KOPT-K1 (cell line): ENCODE measurements around the gene PELO.
"Not testable (repeated sequence)": the region's sequence is repeated elsewhere in the genome, so short reads cannot be mapped to it uniquely, and the experiment has no call there.

Experiments used
- H3K27ac ChIP-seq: fragments of 200-600 bp; sonication (generic); 2 replicates; pipeline ENCODE4 v1.5.1; 2016; ENCODE audit warnings: antibody characterized with exemption, mild to moderate bottlenecking, low read depth, low read length; ENCODE audit not compliant: poor library complexity, severe bottlenecking
- H3K36me3 ChIP-seq: fragments of 200-600 bp; sonication (generic); 2 replicates; pipeline ENCODE4 v1.5.1; 2017; ENCODE audit warnings: antibody characterized with exemption, mild to moderate bottlenecking, low read length, moderate library complexity; ENCODE audit not compliant: insufficient read depth
- H3K9me3 ChIP-seq: fragments of 200-600 bp; sonication (generic); 2 replicates; pipeline ENCODE4 v1.5.1; 2017; ENCODE audit warnings: antibody characterized with exemption, low read length, mild to moderate bottlenecking; ENCODE audit not compliant: insufficient read depth, poor library complexity, severe bottlenecking

Gene PELO

DNA sequence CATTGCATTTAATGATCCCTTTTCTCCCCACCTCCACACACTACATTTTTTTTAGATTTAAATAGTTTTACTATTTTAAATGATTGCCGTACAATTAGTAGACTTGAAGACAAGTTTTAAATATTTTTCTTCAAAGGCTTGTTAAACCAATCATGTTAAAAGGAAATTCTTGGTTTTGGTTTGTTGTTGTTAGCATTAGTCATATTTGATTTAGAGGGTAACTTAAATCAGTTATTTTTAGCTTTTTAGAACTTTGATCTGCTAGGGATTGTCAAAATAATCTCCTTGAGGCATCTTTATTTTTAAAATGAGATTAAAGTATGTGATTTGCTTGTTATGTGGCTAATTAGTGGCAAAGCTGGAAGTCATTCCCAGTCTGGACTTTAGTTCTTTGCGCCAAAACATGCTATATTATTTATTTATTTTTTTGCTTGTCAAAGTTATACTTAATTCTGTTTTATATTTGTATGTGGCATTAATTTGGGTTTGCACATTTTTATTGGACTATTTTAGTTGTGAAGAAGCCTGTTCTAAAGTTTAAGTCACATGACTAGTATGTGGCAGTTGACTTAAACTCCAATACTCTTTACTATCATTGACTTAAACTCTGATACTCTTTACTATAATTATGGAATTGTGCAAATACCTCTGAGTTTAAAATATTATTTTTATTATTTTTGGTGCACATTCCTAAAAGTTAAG lies 14.7 kb downstream of the PELO start:
- H3K27ac ChIP-seq, result peak overlapping the region; percentile 86
- H3K36me3 ChIP-seq, result peaks cover 60% of the 10 kb centered on the region
- no peaks in the 10 kb centered on the region for H3K9me3 ChIP-seq

DNA sequence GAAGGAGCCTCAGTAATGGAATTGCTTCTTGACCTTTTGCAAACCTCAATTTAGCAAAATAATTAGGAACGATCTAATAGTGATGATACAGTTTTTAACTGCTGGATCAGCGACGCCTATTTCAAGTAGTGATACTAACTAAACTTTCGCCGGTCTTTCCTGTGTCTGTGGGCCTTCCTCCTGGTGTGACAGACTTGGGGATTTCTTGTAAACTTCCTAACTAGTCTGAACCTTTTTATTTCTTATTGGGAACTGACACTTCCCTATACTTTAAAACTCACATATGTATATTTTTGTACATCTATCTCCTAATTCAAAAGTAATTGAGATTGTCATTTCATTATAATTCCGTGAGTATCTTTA lies 15.2 kb downstream of the PELO start:
- Histone ChIP-seq H3K9me3 (no peaks in the 10 kb centered on the region), H3K36me3 (peaks cover 60% of the 10 kb centered on the region), H3K27ac (peak overlapping the region; percentile 29)

DNA sequence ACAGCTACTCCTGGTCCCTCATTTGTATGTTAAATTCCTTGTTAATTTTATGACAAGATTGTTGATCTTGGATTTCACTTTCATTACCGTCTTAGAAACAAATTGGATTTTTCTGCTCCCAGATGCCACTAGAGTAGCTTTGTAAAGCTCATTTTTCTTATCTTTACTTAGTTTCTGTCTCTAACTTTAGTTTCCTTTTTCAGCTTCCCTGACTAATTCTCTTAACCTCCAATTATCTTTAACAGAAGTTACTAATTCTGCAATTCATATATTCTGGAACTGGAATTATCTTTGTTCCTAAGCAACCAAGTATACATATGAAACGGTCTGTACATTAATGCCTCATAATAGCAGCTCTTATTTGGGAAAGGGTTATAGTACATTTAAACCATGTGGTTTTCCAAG lies 16.7 kb downstream of the PELO start:
- no peak overlapping the region for H3K27ac ChIP-seq

DNA sequence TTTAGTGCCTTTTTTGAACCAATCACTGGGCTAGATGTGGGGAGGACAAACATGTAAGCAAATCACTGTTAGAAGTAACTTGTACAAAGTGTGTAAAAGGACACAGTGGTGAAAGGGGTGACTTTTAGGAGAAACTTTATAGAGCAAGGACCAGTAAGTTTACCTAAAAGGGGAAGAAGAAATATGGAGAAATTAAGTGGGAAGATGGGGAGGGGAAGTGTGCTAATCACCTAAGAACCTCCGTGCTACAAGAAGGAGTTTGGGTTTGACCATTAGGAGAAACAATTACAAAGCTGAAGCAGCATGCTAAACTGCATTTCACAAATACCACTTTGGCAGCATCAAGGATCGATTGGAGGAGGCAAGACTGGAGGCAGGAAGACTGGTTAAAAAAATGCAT lies 17.3 kb downstream of the PELO start:
- peaks cover 60% of the 10 kb centered on the region for H3K36me3 ChIP-seq
- H3K9me3 ChIP-seq, result no peaks in the 10 kb centered on the region
- no peak overlapping the region for H3K27ac ChIP-seq

More for the DNA sequence above, 16.7 kb downstream of the PELO start:
- Histone ChIP-seq H3K9me3 (no peaks in the 10 kb centered on the region), H3K36me3 (peaks cover 60% of the 10 kb centered on the region)

DNA sequence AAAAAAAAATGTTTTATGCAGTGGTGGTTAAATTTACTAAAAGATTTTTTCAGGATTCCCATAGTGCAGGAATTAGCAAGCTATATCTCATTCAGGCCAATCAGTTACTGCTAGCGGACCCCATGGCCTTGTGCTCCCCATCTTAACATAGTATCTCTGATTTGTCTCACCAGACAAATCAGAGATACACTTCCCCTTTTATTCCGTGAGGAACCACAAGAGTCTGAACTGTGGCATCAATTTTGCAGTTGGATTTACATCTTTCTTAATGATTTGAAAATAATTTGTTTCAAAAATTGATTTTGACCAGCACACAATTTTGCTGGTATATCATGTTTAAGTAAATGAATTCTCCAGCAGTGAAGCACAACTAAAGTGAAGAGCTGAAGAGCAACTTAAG lies 17.9 kb downstream of the PELO start:
- H3K36me3 ChIP-seq, result peaks cover 60% of the 10 kb centered on the region
- no peaks in the 10 kb centered on the region for H3K9me3 ChIP-seq
- no peak overlapping the region for H3K27ac ChIP-seq

DNA sequence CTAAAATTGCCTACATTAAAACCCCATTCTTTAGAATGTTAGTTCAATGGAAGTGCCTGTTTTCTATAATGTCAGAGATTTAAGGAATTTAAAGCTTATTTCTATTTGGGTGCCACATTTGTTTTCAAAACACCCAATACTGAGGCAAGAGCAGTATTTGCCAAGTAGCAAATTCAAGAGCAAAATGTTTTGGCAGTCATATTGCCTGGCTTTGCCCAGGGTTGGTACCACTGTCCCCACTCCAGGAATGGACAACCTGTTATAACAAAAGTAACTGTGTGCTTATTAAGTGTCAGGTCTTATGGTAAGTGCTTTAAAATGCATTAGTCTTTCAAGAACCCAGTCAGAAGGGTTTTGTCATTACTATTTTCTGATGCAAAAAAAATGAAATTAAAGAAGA lies 19.3 kb downstream of the PELO start:
- no peak overlapping the region for H3K27ac ChIP-seq
- H3K36me3 ChIP-seq, result peaks cover 46% of the 10 kb centered on the region
- H3K9me3 ChIP-seq, result no peaks in the 10 kb centered on the region

DNA sequence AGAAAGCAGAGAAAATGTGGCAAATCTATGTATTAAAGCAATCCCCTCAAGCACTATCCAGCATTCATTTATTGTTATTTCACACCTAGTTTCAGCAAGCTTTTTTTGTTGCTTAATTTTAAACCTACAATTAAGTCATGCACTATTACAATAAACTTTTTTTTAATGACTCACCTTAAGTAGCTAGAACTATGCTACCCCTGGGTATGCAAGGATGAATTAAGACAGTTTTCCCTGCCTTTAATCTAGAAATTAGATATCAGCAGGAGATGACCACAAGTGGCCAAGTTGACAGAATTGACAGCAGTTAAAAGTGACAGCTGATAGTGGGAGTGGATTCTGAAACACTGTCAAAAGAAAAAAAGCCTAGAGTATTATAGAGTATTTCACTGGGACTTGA lies 20.0 kb downstream of the PELO start:
- Histone ChIP-seq H3K36me3 (peaks cover 39% of the 10 kb centered on the region), H3K9me3 (no peaks in the 10 kb centered on the region), H3K27ac (no peak overlapping the region)

DNA sequence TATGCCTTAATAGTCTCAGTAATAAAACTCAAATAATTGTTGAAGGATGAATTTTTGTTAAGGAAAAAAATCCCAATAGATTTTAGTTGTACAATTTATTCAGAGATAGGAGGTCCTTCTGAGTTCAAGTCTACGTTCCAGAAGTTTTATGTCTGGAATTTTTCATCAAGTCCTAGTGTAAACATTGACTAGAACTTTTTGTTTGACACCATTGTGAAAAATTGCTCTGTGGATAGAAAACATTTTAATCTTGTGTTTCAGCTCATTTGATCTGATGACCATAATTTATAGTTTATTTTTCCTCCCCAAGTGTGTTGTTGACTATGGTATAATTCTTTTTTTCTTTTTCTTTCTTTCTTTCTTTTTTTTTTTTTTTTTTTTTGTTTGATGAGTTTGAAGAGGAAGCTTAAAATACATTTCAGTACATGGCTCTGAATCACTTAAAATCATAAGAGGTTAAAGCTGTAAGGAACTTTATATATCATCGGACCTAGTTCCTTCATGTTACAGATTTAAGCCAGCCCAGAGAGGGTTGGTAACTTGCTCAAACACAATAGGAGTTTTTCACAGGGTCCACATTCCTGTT lies 20.7 kb downstream of the PELO start:
- Histone ChIP-seq H3K36me3 (peaks cover 33% of the 10 kb centered on the region), H3K27ac (no peak overlapping the region), H3K9me3 (no peaks in the 10 kb centered on the region)

DNA sequence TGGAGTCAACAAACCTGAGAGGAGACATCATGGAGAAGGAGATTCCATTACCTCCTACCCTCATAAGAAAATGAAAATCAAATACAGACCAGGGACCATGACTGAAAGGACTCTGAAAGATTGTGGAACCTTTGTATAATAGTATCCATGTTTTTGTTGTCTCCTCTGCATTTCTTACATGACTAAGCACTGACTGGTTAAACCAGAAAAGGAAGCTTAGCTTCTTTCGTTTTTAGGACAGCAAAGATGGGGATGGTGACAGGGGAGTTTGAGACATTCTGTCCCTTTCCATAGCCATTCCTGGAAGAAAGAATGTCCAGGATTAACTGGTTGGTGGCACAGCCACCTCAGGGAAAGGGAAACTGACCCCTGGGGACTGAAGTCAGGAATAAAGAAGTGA lies 22.2 kb downstream of the PELO start:
- Histone ChIP-seq H3K27ac (no peak overlapping the region), H3K36me3 (peaks cover 19% of the 10 kb centered on the region), H3K9me3 (no peaks in the 10 kb centered on the region)

DNA sequence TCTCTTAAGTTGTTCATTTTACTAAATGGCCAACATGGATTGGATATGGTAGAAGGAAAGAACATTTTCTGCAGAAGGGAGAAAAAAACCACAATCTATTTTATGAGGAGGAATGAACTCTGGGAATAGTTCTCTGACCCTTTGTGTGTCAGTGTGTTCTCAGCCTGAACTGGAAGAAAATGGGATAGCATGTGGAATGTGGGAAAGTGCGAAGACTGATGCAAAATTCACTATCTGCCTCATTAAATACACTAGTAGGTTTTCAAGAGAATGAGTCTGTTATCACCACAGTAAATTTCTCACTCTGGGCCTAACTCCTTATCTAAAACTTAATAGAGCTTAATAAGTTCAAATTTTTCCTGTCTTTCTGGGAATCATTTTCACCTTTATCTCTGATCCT lies 22.7 kb downstream of the PELO start:
- no peak overlapping the region for H3K27ac ChIP-seq
- H3K36me3 ChIP-seq, result peaks cover 13% of the 10 kb centered on the region

DNA sequence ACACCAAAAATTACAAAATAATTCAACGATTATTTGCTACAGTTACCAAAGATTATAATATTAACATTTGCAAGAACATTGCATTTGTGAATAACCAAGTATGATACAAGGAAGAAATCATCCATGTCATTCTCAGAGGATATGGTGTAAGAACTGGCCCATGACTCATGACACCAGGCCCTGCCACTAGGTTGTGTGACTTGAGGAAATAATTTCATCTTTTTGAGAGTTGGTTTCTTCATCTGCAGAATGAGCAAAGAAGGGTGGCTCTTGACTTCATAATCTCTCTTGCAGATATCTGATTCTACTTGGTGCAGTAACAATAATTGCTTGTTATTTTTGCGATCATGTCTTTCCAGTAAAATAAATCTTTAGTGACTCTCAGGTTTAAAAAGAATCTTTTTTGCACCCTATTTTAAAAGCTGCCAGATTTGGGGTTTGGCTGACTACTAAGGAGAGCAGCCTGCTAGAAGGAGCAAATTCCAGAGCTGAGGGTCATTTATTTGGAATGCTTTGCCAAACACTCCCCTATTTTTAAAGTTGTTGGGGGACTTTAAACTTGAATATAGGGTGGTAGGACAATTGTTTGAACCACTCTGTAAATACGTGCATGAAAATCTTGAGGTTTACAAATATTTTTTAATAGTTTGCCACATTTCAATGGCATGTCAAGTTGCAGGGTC lies 23.5 kb downstream of the PELO start:
- Histone ChIP-seq H3K27ac (no peak overlapping the region), H3K9me3 (peaks cover 5% of the 10 kb centered on the region), H3K36me3 (peaks cover 5% of the 10 kb centered on the region)

More for the DNA sequence above, 22.7 kb downstream of the PELO start:
- H3K9me3 ChIP-seq, result no peaks in the 10 kb centered on the region

DNA sequence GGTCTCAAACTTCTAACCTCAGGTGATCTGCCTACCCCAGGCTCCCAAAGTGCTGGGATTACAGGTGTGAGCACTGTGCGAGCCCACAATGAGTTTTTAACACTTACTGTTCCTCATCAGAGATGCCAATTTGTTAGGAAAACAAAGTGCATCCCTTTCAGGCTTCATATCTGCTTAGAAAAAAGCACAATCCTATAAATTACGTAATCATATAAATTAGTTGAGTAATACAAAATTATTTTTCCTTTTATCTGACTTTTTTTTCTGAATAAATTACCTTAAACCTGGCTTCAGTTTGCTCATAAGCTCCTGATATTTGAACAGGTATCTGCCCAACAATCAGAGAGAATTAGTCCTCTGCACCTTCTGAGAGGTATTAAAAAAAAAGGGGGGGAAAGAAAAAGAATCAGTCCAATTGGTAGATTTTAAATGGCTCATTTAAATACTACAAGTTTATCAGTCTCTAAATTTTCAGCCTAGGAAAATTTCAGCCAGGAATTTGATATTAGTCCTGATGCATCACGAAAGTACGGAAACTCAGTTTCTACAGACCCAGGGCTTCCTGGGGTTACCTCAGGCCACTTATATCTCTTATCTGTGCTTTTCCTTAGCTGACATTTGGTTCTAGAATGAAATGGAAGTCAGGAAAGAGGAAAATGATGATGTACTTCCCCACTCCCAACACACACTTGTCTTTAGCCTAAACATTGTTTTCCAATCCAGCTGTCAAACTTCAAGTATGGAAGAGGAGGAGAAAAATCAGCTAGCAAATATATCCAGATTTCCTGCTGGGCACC lies 26.8 kb downstream of the PELO start:
- peaks cover 17% of the 10 kb centered on the region for H3K9me3 ChIP-seq
- H3K36me3 ChIP-seq, result no peaks in the 10 kb centered on the region
- H3K27ac ChIP-seq, result no peak overlapping the region

DNA sequence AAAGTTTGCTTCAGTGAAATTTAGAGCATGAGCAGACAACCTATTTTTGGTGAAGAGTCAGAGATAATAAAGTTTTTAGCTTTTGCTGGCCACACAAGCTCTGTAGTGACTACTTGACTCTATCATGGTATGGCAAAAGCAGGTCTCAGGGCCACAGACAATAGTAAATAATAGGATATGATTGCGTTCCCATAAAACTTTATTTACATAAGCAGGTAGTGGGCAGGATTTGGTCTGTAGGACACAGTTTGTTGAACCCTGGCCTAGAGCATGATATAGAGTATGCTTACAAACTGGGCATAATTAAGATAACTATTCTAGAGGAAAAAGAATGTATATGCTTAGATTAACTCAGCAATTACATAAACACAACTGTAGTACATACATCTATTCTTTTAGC lies 30.1 kb downstream of the PELO start:
- Histone ChIP-seq H3K36me3 (no peaks in the 10 kb centered on the region), H3K27ac (no peak overlapping the region), H3K9me3 (peaks cover 17% of the 10 kb centered on the region)

DNA sequence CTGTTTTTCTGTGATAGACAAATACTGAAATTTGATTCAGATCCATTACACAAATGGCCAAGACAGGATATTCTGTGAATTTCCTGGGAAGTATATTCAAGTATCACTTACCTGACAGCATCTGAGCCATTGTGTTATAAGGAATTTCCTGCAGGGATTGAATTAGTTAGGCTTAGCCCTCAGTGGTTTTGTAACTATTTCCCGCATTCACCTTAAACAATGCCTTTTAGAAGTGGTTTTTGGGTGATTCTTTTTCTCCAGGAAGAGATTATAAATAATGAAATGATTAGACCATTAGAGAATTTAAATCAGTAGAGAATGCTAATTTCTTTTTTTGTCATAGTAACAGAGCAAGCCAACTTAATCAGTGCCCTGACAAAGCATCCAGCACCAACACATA lies 30.6 kb downstream of the PELO start:
- H3K9me3 ChIP-seq, result peaks cover 17% of the 10 kb centered on the region
- no peak overlapping the region for H3K27ac ChIP-seq
- H3K36me3 ChIP-seq, result no peaks in the 10 kb centered on the region

DNA sequence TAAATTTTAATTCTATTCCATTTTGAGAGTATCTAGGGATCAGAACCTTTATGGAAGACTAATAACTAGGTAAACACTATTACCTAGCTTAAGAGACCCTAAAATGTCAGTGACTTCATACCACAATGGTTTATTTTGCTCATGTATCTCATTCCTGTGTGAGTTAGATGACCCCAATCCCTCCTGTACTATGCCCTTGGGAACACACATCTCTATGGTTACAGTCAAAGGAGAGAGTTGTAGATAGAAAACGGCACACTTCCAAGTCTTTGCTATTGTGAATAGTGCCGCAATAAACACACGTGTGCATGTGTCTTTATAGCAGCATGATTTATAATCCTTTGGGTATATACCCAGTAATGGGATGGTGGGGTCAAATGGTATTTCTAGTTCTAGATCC lies 31.1 kb downstream of the PELO start:
- H3K27ac ChIP-seq, H3K36me3 ChIP-seq: not testable (repeated sequence)

More for the DNA sequence above, 31.1 kb downstream of the PELO start:
- peaks cover 17% of the 10 kb centered on the region for H3K9me3 ChIP-seq
